IPS-11a (cell line): Measurements from ENCODE around the gene AQP3.
"Not testable (repeated sequence)": the region's sequence is repeated elsewhere in the genome, so short reads cannot be mapped to it uniquely, and the experiment has no call there.

Source experiments
- H3K4me3 ChIP-seq: one replicate; pipeline ENCODE4 v1.5.1; 2013; ENCODE audit warnings: low read depth, low read length, control low read depth

The AQP3 gene

DNA sequence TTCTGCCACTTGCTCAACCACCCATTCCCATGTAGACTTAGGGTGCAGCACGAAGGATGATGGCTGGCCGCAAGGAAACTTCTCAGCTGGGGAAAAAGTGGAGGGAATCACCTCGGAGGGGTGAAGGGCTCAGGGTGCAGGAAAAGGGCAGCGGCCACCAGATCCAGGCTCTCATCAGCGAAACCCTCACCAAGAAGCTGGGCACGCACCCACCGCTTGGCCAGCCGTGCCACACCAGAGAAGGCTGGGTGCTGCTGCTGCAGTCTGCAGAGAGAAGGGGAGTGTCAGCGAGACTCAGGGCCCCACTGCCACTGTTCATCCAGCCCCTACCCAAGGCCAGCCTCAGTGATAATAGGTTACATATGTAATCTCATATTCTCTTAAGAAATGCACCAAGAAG lies 17.7 kb upstream of the AQP3 start:
- H3K4me3 ChIP-seq = no peak overlapping the region

DNA sequence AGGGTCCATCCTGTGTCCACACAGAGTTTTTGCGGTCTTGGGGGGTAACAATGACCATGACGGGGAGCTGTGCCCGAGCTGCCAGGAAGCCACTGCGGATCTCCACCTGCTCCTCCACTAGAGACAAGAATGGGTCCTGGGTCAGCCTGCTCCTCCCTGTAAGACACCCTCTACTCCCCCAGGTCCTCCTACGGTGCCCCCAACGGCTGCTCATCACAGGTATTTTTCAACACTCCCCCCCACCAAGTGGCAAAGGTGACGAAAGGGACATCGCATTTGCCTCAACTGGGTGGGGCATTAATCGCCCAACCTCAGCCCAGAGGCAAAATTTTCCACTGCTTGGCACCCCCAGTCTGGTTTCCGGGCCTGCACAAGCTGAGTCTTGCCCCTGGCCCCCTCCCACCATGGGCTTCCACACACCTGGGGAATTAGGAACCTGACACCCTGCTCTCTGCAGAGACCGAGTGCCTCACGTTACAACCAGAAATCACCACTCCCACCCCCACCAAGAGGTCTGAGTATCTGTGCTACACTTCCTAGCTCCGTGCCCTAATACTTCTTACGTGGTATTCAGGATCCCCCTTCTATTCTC lies 16.7 kb upstream of the AQP3 start:
- no peak overlapping the region for H3K4me3 ChIP-seq

DNA sequence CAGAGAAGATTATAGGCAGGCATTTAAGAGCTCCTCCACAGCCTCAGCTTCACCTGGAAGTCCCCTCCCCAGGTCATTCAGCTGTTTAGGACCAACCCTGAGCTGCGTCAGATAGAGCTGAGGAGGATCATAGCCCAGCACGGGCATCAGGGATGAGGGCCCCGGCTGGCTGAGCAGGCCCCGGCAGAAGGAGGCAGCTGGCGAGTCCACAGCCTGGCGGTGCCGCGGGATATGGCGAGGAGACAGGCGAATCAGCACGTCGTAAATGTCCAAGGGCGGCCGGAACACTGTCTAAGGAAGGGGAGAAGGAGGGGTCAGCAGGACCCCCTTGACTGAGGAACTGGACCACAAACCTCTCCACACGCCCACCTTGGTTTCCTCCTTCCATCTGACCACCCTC lies 15.8 kb upstream of the AQP3 start:
- H3K4me3 ChIP-seq = no peak overlapping the region

DNA sequence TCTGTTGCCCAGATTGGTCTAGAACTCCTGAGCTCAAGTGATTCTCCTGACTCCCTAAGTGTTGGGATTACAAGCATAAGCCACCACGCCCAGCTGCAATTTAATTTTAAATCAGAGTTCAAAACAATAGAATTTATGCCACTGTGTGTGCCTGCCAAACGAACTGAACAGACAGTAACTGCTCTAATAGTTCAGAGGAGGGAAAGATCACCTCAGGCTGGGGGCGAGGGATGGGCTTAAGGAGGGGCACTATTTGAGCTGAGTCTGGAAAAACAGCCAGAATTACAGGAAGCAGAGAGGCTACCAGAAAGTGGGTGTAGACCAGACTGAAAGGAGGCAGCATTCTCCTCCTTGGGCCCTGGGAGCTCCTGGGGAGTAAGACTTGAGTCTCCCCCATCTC lies 14.1 kb upstream of the AQP3 start:
- H3K4me3 ChIP-seq = no peak overlapping the region

DNA sequence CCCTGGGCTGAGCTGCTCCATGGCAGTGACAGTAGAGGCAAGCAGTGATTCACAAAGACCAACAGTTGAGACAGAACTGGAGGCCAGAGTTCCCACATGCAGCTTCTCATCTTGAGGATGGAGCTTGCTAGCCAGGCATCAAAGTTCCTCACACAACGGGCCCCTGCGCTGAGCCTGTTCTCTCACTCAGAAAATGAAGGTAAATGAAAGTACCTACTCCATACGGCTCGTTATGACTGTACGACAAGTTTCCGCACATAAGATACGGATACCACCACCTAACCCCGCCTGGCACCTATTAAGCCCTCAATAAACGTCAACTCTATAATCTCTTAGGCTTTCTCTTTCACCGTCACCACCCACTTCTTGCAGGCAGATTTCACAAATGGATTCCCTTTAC lies 13.5 kb upstream of the AQP3 start:
- no peak overlapping the region for H3K4me3 ChIP-seq

DNA sequence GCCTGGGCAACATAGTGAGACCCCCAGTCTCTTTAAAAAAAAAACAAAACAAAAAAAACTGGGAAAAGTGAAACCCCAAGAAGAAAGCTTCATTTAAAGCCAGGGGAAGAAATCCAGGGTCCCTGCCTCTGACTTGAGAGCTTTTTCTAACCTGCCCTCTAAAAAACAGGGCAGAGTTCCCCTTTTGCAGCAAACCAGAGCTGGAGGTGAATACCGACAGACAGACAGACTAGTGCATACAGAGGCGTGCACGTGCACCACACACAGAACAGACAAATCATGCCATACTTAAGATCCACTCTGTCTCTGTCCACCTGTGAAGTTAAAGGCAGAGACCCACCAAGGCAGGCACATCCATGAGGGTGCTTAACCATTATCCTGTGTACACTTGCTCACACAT lies 11.7 kb upstream of the AQP3 start:
- H3K4me3 ChIP-seq = no peak overlapping the region

- H3K4me3 ChIP-seq = no peak overlapping the region
Observed at GRCh38 chr9:33458444-33458843, 11.1 kb upstream of the AQP3 start.

DNA sequence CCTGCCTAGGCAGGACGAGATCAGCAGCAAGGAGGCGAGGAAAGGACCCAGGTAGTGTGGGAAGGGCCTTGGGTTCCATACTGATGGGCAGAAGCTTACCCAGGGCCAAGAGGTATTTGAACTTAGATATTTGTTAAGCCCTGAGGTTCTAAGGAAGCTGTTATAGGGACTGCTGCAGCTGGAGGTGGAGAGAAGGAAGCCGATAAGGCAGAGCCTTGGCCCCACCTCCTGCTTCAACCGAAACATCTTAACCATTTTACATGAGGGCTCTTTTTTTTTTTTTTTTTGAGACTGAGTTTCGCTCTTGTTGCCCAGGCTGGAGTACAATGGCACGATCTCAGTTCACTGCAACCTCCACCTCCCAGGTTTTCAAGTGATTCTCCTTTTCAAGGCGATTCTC lies 8.6 kb upstream of the AQP3 start:
- H3K4me3 ChIP-seq = no peak overlapping the region

GRCh38 chr9:33455456-33455855 lies 8.1 kb upstream of the AQP3 start:
- H3K4me3 ChIP-seq = not testable (repeated sequence)

- H3K4me3 ChIP-seq = not testable (repeated sequence)
Observed at GRCh38 chr9:33454661-33455026, 7.3 kb upstream of the AQP3 start.

GRCh38 chr9:33453999-33454660 lies 6.7 kb upstream of the AQP3 start:
- H3K4me3 ChIP-seq = no peak overlapping the region

DNA sequence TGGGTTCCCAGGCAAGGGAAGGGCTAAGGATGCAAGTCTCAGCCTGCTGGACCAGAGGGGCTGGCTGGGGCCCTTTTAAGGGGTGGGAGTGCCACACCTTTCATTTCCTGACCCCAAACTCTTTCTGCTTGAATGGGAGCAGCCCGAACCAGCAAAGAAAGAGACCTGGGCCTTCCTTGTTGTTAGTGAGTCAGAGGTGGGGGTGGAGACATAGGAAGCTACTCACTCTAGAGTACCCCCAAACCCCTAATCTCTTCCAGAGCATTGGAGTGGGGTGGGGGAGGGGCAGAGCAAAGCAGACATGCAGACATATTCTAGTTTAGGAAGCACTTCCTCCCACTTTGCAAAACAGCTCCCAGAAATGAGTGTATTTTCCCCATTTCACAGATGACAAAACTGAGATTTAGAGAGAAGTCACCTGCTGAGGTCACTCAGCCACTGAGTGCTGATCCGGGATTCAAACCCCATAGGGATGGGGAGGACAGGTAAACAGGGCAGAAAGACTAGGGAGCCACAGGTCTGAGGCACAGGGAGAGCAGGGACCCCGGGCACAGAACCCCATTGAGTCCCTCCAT lies 6.0 kb upstream of the AQP3 start:
- H3K4me3 ChIP-seq = no peak overlapping the region

- H3K4me3 ChIP-seq = no peak overlapping the region
Observed at GRCh38 chr9:33452828-33453271, 5.5 kb upstream of the AQP3 start.

DNA sequence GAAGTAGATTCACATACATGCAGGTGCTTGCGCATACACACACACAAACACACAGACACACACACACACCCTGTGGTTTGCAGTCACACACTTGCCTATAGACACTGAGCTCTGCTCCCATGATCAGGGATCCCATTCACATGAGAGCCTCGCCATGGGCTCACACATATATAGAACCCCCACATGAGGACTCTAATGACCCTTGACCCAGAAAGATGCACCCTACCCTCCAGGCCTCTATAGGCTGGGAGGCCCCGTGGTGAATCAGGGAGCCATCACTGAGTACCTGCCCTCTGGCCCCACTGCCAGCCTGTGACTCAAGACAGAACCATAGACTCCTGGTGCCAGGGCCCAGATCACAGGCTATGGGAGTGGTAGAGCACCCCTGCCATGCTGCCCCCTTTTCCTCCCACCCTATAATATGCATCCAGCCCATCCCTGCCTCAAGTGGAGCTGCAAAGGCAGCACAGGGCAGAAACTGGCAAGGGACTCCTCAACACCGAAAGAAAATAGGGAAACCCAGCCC lies 3.3 kb upstream of the AQP3 start:
- H3K4me3 ChIP-seq = no peak overlapping the region

- no peak overlapping the region for H3K4me3 ChIP-seq
Observed at GRCh38 chr9:33449715-33450114, 2.3 kb upstream of the AQP3 start.

DNA sequence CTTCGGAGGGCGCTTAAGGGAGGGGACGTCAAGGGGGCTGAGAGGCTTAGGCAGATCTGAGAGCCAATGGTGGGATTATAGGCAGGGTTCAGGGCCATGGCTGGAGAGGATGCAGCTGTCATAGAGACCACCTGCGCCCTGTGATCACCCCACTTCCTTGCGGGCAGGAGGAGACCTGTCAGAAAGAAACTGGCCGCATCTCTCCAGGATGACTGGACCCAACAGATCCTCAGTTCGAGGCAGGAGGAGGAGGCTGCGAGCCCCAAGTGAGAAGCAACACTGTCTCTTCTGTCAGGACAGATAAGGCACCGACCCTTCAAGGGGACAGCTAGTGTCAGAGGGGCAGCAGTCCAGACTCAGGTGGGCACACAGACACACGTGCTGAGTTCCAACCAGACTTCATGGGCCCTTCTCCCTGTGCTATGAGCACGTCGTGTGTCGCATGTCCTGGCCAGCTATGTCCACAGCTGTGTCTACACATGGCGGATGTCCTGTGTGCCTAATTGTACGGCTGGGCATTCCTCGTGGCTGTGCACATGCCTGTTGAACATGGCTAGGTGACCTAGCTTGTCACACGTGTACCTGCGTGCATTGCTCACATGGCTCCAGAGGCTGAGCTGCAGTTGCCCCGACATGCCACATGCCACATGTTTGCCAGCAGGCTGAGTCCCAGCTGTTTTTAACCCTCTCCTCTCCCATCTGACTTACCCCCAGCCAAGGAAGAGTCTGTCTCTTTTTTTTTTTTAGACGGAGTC lies 583 bp upstream of the AQP3 start:
- H3K4me3 ChIP-seq = peak overlapping the region; percentile 18

DNA sequence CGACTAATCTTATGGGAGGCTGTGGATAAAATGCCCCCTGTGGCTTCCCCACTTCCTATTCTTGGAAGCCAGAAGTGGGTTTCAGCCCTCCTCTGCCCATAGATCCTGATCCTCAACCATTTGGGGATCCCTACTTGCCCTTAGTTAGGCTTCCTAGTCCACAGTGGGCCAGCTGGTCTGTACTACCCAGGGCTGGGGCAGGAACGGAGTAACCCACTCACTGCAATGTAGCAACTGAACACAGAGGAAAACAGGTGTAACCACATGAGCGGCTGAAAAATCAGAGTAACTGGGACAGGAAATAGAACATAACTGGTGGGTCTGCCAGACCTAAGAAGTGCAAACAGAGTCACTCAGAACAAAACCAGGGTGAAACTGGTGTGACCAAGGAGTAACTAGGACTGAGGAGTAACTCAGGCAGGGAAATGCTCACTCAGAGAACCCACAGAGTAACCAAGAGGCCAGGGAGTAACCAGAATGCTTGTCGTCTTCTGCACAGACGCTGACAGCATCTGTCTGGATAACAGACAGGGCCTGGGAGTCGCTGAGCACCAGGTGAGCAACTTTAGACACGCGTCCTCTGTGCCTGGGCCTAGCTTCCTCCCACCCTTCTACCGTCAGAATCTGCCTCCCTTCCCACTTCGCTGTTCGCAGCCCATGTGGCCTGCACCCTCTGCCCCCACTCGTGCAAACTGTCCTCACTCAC lies 1.0 kb downstream of the AQP3 start:
- H3K4me3 ChIP-seq = no peak overlapping the region

DNA sequence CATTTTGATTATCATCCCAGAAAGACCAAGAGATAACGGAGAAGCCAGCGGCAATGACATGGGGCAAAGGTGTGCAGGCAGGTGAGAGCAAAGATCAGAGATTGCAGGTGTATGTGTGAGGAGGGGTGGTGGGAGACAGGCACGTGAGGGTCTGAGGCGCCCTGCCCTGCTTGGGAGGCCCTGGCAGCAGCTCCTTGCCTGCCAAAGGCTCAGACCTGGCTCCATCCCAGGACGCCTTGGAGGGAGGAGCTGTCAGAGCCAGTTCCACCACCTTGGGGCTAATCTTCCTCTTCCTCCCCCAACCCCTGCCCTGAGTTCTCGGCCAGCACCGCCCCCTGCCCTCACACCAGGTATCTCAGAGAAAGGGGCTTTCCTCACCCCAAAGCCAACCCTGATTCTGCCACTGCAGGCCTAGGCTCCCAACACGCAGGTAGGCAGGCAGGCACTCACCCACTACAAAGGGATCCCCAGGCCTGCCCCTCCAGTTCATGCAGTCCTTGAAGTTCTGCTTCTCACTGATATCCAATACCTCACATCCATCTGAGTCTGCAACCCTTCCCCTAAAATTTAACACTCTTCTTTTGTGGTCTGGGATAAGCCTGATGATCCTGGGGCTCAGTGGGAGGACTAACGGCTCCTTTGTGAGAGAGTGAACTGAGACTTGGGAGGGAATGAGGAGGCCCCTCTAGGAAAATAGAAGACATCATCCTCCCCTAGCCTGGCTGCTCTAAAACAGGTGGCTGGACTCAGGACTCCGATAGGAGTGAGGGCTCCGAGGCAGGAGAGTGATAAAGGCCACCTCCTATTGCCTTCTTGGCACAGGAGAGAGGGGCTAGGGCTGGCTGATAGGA lies 1.8 kb downstream of the AQP3 start:
- H3K4me3 ChIP-seq = no peak overlapping the region

DNA sequence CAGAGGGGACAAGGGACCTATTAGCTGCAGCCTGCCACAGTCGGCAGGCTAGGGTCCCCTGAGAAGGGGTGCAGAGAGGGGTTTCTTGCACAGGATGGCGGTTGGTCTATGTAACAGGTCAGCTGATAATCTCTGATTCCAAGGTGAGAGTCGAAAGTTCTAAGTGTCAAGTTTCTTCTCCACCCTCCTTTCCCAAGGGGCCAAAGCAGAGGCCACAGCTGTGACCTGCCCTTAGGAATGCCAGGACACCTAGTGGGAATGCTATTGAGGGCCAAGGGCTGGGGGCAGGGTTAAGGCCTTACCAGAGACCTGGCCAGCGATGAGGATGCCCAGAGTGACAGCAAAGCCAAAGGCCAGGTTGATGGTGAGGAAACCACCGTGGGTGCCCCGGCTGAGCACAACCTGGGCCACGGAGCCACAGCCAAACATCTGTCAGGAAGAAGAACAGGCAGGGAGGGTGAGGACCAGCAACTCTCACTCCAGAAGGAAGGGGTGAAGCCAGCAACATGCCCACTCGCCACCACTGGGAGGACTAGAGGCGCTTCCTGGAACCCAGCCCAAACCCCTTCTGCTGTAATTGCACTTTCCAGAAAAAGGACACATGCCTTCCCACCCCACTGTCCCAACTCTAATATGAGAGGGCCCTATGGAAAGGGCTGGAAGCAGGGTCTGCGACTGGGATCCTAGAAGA lies 3.8 kb downstream of the AQP3 start:
- H3K4me3 ChIP-seq = no peak overlapping the region

GRCh38 chr9:33443047-33443446 lies 4.3 kb downstream of the AQP3 start:
- no peak overlapping the region for H3K4me3 ChIP-seq
